Measurements from ENCODE around the gene CCDC77.

The CCDC77 gene

DNA sequence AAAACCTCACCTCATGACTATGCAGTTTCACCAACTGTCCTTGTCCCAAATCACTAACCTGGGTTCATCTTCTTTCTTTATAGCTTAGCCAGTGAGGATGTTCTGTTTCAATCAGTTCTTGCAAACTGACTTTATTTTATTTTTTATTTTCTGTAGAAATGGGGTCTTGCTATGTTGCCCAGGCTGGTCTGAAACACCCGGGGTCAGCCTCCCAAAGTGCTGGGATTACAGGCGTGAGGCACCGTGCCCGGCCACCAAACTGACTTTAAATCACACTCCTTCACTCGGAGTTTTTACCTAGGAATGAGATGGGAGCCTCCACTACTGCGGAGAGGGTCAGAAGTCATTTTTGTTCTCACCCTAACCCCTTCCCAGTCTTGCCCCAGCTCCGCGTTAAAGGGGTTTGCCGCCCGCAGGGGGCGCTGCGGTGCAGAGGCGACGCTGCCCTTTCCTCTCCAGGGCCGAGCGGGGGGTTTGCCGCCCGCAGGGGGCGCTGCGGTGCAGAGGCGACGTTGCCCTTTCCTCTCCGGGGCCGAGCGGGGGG lies 51.3 kb downstream of the CCDC77 start:
- no peaks in the 10 kb centered on the region for H3K36me3 ChIP-seq (ENCODE audit: control insufficient read depth, insufficient read depth, low read length)
- peaks cover 23% of the 10 kb centered on the region for H3K9me3 ChIP-seq (ENCODE audit: control insufficient read depth, insufficient read depth, low read length)
- H3K9ac ChIP-seq (ENCODE audit: low read depth, low read length), result no peak overlapping the region
- no peak overlapping the region for H3K4me3 ChIP-seq (ENCODE audit: low read depth, low read length)
- H3K27me3 ChIP-seq (ENCODE audit: control insufficient read depth, insufficient read depth, low read length), result no peaks in the 10 kb centered on the region; the same call in 1 of the 2 replicates
- H3K27ac ChIP-seq (ENCODE audit: low read depth, low read length), result no peak overlapping the region
- H3K4me1 ChIP-seq (ENCODE audit: control insufficient read depth, insufficient read depth, low read length), result no peaks in the 10 kb centered on the region

DNA sequence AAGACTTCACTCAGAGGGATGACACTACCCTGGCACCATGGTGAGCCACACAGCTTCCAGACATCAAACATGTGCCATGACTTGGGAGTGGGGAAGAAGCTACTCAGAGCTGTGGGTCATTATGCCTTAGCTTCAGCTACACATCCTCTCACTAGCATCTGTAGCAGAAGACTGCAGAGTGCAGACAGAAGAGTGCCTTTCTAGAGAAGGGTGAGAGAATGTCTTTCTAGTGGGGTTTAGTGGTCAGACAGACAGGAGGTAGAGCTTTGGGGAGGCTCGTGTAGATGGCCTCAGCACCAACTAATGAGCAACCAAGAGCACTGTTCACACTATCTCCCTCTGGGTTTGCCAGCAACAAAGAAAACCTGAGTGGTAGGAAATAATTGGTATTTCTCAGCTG lies 53.4 kb downstream of the CCDC77 start:
- Histone ChIP-seq H3K9ac (ENCODE audit: low read depth, low read length) (no peak overlapping the region), H3K27ac (ENCODE audit: low read depth, low read length) (no peak overlapping the region), H3K4me1 (ENCODE audit: control insufficient read depth, insufficient read depth, low read length) (no peaks in the 10 kb centered on the region), H3K36me3 (ENCODE audit: control insufficient read depth, insufficient read depth, low read length) (no peaks in the 10 kb centered on the region), H3K4me3 (ENCODE audit: low read depth, low read length) (no peak overlapping the region), H3K9me3 (ENCODE audit: control insufficient read depth, insufficient read depth, low read length) (peaks cover 23% of the 10 kb centered on the region), H3K27me3 (ENCODE audit: control insufficient read depth, insufficient read depth, low read length) (peaks cover 17% of the 10 kb centered on the region)

DNA sequence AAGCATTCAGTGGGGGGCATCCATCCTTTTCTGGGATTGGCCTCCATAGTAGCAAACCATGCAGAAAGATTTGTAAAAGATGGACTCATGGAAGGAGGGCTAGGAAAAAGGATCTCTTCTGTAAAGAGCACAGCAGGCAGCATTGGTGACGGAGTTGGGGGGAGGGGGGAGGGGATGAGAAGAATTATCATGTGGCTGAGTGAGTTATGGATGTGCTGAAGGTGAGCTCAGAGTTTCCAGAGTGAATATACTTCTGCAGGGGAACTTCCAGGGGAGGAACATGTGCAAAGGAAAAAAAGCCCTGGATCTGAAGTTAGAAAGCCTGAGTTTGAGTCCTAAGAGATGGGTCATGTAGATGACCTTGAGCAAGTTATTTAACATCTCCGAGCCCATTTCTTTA lies 54.4 kb downstream of the CCDC77 start:
- H3K9me3 ChIP-seq (ENCODE audit: control insufficient read depth, insufficient read depth, low read length), result peaks cover 21% of the 10 kb centered on the region
- no peak overlapping the region for H3K9ac ChIP-seq (ENCODE audit: low read depth, low read length)
- H3K27me3 ChIP-seq (ENCODE audit: control insufficient read depth, insufficient read depth, low read length), result peaks cover 21% of the 10 kb centered on the region
- H3K27ac ChIP-seq (ENCODE audit: low read depth, low read length), result no peak overlapping the region
- H3K36me3 ChIP-seq (ENCODE audit: control insufficient read depth, insufficient read depth, low read length), result no peaks in the 10 kb centered on the region
- no peaks in the 10 kb centered on the region for H3K4me1 ChIP-seq (ENCODE audit: control insufficient read depth, insufficient read depth, low read length)
- no peak overlapping the region for H3K4me3 ChIP-seq (ENCODE audit: low read depth, low read length)

DNA sequence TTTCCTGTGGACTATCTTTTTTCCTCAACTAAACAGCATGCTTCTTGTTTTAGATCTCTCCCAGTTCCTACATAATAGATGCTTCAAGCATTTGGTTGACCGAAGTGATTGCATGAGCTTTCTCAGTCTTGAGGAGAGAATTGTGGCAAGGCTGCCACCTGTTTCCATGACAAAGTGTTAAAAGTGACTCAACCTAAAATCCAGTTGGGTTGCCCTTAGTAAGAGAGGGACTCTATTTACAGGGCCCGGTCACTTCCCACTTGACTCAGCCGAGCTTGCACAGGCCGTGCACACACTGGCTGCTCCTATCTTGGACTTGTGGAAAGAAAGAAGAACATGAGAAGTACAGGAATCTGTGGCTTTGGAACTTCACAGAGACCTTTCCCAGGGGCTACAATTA lies 56.2 kb downstream of the CCDC77 start:
- Histone ChIP-seq H3K4me3 (ENCODE audit: low read depth, low read length) (no peak overlapping the region), H3K9me3 (ENCODE audit: control insufficient read depth, insufficient read depth, low read length) (peaks cover 5% of the 10 kb centered on the region), H3K36me3 (ENCODE audit: control insufficient read depth, insufficient read depth, low read length) (no peaks in the 10 kb centered on the region), H3K9ac (ENCODE audit: low read depth, low read length) (no peak overlapping the region), H3K27ac (ENCODE audit: low read depth, low read length) (no peak overlapping the region), H3K27me3 (ENCODE audit: control insufficient read depth, insufficient read depth, low read length) (peaks cover 38% of the 10 kb centered on the region), H3K4me1 (ENCODE audit: control insufficient read depth, insufficient read depth, low read length) (no peaks in the 10 kb centered on the region)

DNA sequence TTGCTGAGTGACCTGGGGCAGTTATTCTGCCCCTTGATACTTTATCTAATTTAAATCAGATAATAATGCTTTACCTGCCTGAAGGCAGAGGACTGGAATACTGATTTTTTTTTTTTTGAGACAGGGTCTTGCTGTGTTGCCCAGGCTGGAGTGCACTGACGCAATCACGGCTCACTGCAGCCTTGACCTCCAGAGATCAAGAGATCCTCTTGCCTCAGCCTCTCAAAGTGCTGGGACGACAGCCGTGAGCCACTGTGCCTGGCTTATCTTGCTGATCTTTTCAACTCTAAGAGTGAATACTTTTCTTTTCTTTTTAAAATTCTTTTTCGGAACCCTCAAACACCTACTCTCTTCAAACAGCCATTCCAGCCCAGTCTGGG lies 57.6 kb downstream of the CCDC77 start:
- H3K36me3 ChIP-seq (ENCODE audit: control insufficient read depth, insufficient read depth, low read length), result no peaks in the 10 kb centered on the region
- H3K9ac ChIP-seq (ENCODE audit: low read depth, low read length), result no peak overlapping the region
- H3K4me1 ChIP-seq (ENCODE audit: control insufficient read depth, insufficient read depth, low read length), result no peaks in the 10 kb centered on the region
- H3K27ac ChIP-seq (ENCODE audit: low read depth, low read length), result no peak overlapping the region
- peaks cover 38% of the 10 kb centered on the region for H3K27me3 ChIP-seq (ENCODE audit: control insufficient read depth, insufficient read depth, low read length)
- no peaks in the 10 kb centered on the region for H3K9me3 ChIP-seq (ENCODE audit: control insufficient read depth, insufficient read depth, low read length)
- H3K4me3 ChIP-seq (ENCODE audit: low read depth, low read length), result peak overlapping the region; percentile 73

DNA sequence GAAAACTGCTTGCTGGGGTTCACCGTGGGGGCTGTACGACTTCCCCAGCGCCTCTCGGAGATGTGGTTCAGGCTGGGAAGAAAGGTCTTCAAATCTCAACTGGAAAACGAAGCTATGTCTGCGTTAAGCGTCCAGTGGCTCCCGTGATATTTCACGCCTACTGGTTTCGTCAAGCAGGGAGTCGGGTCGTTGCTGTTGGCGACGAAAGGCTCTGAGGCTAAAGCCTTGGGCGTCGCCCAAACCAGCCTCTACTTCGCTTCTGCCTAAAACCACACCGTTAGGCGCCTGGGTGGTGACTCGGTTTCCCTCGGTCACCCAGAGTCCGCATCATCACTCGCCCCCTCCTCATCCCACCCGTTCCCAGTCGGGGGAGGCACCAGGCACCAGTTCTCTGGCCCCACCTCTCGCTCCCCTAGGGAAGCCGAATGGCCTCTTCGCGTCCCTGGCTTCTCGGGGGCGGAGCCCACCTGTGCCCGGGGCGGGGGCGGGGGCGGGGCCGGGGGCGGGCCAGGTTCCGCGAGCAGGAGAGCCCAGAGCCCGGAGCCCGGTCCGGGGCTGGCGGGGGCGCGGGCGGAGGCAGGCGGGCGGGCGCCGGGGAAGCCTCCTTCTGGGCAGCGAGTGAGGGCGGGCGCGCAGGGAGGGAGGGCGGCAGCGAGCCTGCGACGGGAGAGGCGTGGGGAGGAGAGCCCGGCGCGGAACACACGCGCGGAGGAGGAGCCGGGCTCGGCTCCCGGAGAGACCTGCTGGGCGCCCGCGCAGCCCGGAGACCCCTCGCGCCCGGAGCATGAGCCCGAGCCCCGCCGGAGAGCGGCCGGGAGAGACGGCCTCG lies 58.2 kb downstream of the CCDC77 start, which contains the start of gene B4GALNT3:
B4GALNT3 (plus strand) TSS at position 510 of the 829 bp plus-strand sequence. CDS start 438 bp downstream, outside the sequence.
- peak within 1 kb of the TSS; percentile 73 for H3K4me3 ChIP-seq (ENCODE audit: low read depth, low read length)
- H3K27ac ChIP-seq (ENCODE audit: low read depth, low read length), result no peak within 1 kb of the TSS
- peaks cover 38% of the 10 kb centered on the region for H3K27me3 ChIP-seq (ENCODE audit: control insufficient read depth, insufficient read depth, low read length)
- H3K9me3 ChIP-seq (ENCODE audit: control insufficient read depth, insufficient read depth, low read length), result no peaks in the 10 kb centered on the region
- no peaks in the 10 kb centered on the region for H3K4me1 ChIP-seq (ENCODE audit: control insufficient read depth, insufficient read depth, low read length)
- H3K9ac ChIP-seq (ENCODE audit: low read depth, low read length), result no peak within 1 kb of the TSS
- no peaks in the 10 kb centered on the region for H3K36me3 ChIP-seq (ENCODE audit: control insufficient read depth, insufficient read depth, low read length)

DNA sequence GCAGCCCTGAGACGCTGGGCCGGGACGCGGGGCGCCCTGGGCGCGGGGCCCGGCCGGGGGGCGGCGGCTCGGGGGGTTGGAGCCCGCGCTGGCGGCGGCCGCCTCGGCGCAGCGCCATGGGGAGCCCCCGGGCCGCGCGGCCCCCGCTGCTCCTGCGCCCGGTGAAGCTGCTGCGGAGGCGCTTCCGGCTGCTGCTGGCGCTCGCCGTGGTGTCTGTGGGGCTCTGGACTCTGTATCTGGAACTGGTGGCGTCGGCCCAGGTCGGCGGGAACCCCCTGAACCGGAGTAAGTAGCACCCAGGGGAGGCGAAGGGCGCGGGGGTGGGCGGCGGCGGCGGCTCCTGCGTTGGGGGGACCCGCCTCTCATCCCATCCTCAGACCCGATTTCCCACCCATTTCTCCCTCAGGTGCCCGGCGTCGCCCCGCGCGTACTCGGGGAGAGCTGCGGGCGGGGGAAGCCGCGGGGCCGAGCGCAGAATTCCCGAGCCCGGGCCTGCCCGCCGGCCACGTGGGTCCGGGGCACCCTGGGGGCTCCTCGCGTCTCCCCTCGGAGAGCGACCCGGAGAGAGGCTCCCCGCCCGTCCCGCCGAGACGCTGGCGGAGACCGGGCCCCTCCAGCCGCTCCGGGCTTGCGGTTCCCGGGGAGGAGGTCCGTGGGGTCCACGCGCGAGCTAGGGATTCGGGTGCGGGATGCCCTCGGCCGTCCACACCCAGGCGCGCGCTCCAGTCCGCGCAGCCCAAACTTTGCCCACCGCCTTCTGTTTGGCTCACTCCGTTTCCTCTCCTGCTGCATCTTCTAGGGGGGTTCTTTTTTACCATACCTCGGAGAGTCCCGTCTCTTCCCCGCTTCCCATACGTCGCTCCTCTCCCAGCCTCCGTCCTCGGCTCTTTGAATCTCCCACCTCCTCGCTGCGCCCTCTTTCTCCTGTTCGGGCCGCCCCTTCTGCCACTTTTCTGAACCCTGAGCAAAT lies 59.1 kb downstream of the CCDC77 start:
- Histone ChIP-seq H3K4me3 (ENCODE audit: low read depth, low read length) (peak overlapping the region; percentile 62), H3K36me3 (ENCODE audit: control insufficient read depth, insufficient read depth, low read length) (no peaks in the 10 kb centered on the region), H3K27me3 (ENCODE audit: control insufficient read depth, insufficient read depth, low read length) (peaks cover 38% of the 10 kb centered on the region), H3K4me1 (ENCODE audit: control insufficient read depth, insufficient read depth, low read length) (no peaks in the 10 kb centered on the region), H3K9ac (ENCODE audit: low read depth, low read length) (no peak overlapping the region), H3K27ac (ENCODE audit: low read depth, low read length) (no peak overlapping the region), H3K9me3 (ENCODE audit: control insufficient read depth, insufficient read depth, low read length) (no peaks in the 10 kb centered on the region)

DNA sequence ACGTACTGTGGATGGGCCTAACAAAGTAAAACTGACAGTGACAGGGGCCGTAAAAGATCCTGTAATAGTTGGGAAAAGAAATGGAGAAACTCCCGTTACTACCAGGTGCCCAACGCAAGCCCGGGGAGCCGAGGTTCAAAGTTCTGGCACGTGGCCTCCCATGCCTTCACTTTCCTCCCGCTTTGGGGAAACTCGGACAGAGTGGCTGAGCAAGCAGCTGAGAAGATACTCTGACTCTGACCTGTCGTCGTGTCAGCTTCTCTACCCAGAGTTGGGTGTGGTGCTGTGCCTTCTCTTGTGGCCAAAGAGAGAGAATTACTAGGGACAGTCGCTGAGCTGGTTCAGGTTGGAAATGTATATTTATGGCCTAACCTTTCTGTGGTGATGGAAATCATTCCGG lies 60.0 kb downstream of the CCDC77 start:
- no peaks in the 10 kb centered on the region for H3K9me3 ChIP-seq (ENCODE audit: control insufficient read depth, insufficient read depth, low read length)
- H3K9ac ChIP-seq (ENCODE audit: low read depth, low read length), result no peak overlapping the region
- no peak overlapping the region; the same call in 1 of the 2 replicates for H3K4me3 ChIP-seq (ENCODE audit: low read depth, low read length)
- no peaks in the 10 kb centered on the region for H3K4me1 ChIP-seq (ENCODE audit: control insufficient read depth, insufficient read depth, low read length)
- no peaks in the 10 kb centered on the region for H3K36me3 ChIP-seq (ENCODE audit: control insufficient read depth, insufficient read depth, low read length)
- peaks cover 38% of the 10 kb centered on the region for H3K27me3 ChIP-seq (ENCODE audit: control insufficient read depth, insufficient read depth, low read length)
- H3K27ac ChIP-seq (ENCODE audit: low read depth, low read length), result no peak overlapping the region

DNA sequence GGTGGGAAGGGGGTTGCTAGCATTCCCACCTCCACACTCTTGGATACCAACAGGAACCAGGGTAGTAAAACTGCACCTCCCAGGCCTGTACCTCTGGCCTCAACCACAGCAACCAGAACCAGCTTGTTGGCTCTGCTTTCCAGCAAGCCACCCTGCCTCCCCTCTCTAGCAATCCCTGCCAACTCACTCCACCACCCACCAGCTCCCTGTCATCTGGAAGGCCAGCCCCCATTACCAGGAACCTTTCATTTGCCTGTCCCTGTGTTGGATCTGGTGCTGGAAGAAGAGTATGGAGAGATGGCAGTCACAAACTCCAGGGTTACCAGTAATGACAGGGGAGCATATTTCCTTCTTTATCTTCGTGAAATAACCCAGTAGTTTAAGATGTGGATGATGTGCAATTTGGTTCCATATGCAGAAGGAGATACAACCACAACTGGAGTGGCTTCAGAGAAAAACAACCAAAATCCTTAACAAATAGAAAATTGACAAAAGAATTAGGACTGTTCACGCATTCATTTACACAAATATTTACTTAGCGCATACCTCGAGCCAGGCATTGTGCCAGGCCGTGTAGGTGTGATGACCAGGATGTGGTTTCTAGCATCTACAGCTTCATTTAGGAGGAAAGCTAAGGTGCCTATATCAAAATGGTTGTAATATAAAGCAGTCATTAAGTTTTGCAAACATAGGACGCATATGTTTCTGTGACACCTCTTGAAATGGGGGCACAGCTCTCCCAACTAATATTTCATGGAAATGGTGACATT lies 61.7 kb downstream of the CCDC77 start:
- no peak overlapping the region for H3K9ac ChIP-seq (ENCODE audit: low read depth, low read length)
- peaks cover 36% of the 10 kb centered on the region for H3K27me3 ChIP-seq (ENCODE audit: control insufficient read depth, insufficient read depth, low read length)
- no peaks in the 10 kb centered on the region for H3K9me3 ChIP-seq (ENCODE audit: control insufficient read depth, insufficient read depth, low read length)
- H3K36me3 ChIP-seq (ENCODE audit: control insufficient read depth, insufficient read depth, low read length), result no peaks in the 10 kb centered on the region
- H3K27ac ChIP-seq (ENCODE audit: low read depth, low read length), result no peak overlapping the region
- no peak overlapping the region for H3K4me3 ChIP-seq (ENCODE audit: low read depth, low read length)
- H3K4me1 ChIP-seq (ENCODE audit: control insufficient read depth, insufficient read depth, low read length), result no peaks in the 10 kb centered on the region

DNA sequence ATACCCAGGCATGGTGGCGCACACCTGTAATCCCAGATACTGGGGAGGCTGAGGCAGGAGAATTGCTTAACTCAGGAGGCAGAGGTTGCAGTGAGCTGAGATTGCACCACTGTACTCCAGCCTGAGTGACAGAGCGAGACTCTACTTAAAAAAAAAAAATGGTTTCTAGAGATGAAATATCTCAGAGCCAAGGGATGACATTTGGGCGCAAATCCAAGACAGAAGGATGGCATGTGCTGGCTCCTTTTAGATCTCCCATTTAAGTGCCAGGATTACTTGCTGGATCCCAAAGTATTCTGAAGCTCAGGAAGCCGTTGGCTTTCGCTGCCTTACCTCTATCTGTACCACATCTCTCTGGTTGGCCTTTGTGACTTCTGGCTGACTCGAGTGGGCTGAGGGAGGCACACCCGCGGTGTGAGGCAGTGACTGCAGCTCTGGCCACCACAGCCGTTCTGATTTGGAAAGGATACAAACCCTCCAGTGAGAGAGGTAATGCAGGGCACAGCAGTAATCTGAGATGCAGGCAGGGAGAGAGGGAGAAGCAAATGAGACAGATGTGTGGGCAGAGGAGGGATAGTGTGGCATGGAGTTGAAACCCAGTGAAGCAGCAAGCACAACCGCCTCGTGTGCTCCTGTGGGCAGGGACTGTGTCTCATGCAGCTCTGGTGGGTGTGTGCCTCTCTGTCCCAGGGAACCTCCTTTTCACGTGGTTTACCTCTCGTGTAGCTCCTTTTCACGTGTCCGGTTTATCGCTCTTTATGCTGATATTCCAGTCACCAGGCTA lies 63.2 kb downstream of the CCDC77 start:
- Histone ChIP-seq H3K36me3 (ENCODE audit: control insufficient read depth, insufficient read depth, low read length) (no peaks in the 10 kb centered on the region), H3K27ac (ENCODE audit: low read depth, low read length) (no peak overlapping the region), H3K4me1 (ENCODE audit: control insufficient read depth, insufficient read depth, low read length) (no peaks in the 10 kb centered on the region), H3K9me3 (ENCODE audit: control insufficient read depth, insufficient read depth, low read length) (no peaks in the 10 kb centered on the region), H3K27me3 (ENCODE audit: control insufficient read depth, insufficient read depth, low read length) (peaks cover 20% of the 10 kb centered on the region), H3K9ac (ENCODE audit: low read depth, low read length) (no peak overlapping the region), H3K4me3 (ENCODE audit: low read depth, low read length) (no peak overlapping the region)
